Astrocyte (in vitro differentiated cells and primary cell): ENCODE data around the gene SHROOM2. TPM values are rescaled to one million over a fixed set of nuclear protein-coding genes. Genes with fewer than 3 reads are reported as not detected.

Experiments
- DNase-seq: peaks from one replicate; pipeline ENCODE4 v3.0.0-alpha.2; 2010; ENCODE audit warnings: low read depth
- FAIRE-seq: peaks from 2 replicates; lab custom pipeline; 2011; peaks lifted over from hg19 to GRCh38; lab: Jason Lieb, UNC
- H2AFZ ChIP-seq: 2 replicates; pipeline ENCODE4 v1.6.0; 2012; ENCODE audit warnings: low read depth, low read length, inconsistent platforms
- H3K27ac ChIP-seq: 2 replicates; pipeline ENCODE4 v1.5.1; 2011; ENCODE audit warnings: low read depth, low read length, inconsistent platforms
- H3K27me3 ChIP-seq: 2 replicates; pipeline ENCODE4 v1.6.0; 2011; ENCODE audit warnings: low read length, inconsistent platforms; ENCODE audit not compliant: insufficient read depth
- H3K36me3 ChIP-seq: 2 replicates; pipeline ENCODE4 v1.5.1; 2011; ENCODE audit warnings: low read length, inconsistent platforms; ENCODE audit not compliant: insufficient read depth
- H3K4me1 ChIP-seq: 2 replicates; pipeline ENCODE4 v1.5.1; 2011; ENCODE audit warnings: low read length, inconsistent platforms; ENCODE audit not compliant: insufficient read depth
- H3K4me2 ChIP-seq: 2 replicates; pipeline ENCODE4 v1.6.0; 2012; ENCODE audit warnings: low read length, inconsistent platforms
- H3K4me3 ChIP-seq: 2 replicates; pipeline ENCODE4 v1.5.1; 2011; ENCODE audit warnings: low read depth, mild to moderate bottlenecking, low read length, inconsistent platforms; ENCODE audit not compliant: insufficient read depth
- H3K79me2 ChIP-seq: 2 replicates; pipeline ENCODE4 v1.6.0; 2012; ENCODE audit warnings: mild to moderate bottlenecking, low read length, inconsistent platforms; ENCODE audit not compliant: insufficient read depth
- H3K9ac ChIP-seq: 2 replicates; pipeline ENCODE4 v1.6.0; 2012; ENCODE audit warnings: mild to moderate bottlenecking, low read length, inconsistent platforms
- H3K9me3 ChIP-seq: 2 replicates; pipeline ENCODE4 v1.5.1; 2012; ENCODE audit warnings: low read depth, mild to moderate bottlenecking, low read length, inconsistent platforms; ENCODE audit not compliant: insufficient read depth
- H4K20me1 ChIP-seq: 2 replicates; pipeline ENCODE4 v1.6.0; 2012; ENCODE audit warnings: low read length, inconsistent platforms; ENCODE audit not compliant: insufficient read depth
- H3K27ac Mint-ChIP-seq: one replicate; pipeline ENCODE4 v1.8.0; 2021; ENCODE audit warnings: mild to moderate bottlenecking, mixed read lengths; ENCODE audit not compliant: unreplicated experiment
- H3K27me3 Mint-ChIP-seq: one replicate; pipeline ENCODE4 v1.8.0; 2021; ENCODE audit warnings: low read depth, mixed read lengths; ENCODE audit not compliant: unreplicated experiment
- H3K36me3 Mint-ChIP-seq: one replicate; pipeline ENCODE4 v1.8.0; 2021; ENCODE audit warnings: low read depth, mixed read lengths; ENCODE audit not compliant: unreplicated experiment
- H3K4me1 Mint-ChIP-seq: one replicate; pipeline ENCODE4 v1.8.0; 2021; ENCODE audit warnings: low read depth, mixed read lengths; ENCODE audit not compliant: unreplicated experiment
- H3K4me3 Mint-ChIP-seq: one replicate; pipeline ENCODE4 v1.8.0; 2021; ENCODE audit warnings: mild to moderate bottlenecking, moderate library complexity, mixed read lengths; ENCODE audit not compliant: unreplicated experiment
- H3K9me3 Mint-ChIP-seq: one replicate; pipeline ENCODE4 v1.8.0; 2021; ENCODE audit warnings: mild to moderate bottlenecking, mixed read lengths; ENCODE audit not compliant: unreplicated experiment
- CTCF ChIP-seq: IDR thresholded peaks from 2 replicates; pipeline ENCODE4 v1.5.1; 2011; ENCODE audit warnings: low read depth, mild to moderate bottlenecking, inconsistent platforms, low read length, moderate library complexity; ENCODE audit not compliant: insufficient read depth
- EZH2 ChIP-seq: IDR thresholded peaks from 2 replicates; pipeline ENCODE4 v1.6.1; 2012; ENCODE audit warnings: mild to moderate bottlenecking, low read length, inconsistent platforms; ENCODE audit not compliant: insufficient read depth
- total RNA-seq: library from RNA; stranded (reverse); gene quantifications from 2 replicates; pipeline ENCODE4 v1.2.1, GENCODE V29; 2021

The SHROOM2 gene
- total RNA-seq, 1 donor from 2014 or later = 15.9 TPM

GRCh38 chrX:9738151-9738550 lies 48.1 kb upstream of the SHROOM2 start:
- Histone ChIP-seq H3K9ac (no peak overlapping the region), H3K36me3 (no peaks in the 10 kb centered on the region), H3K9me3 (no peaks in the 10 kb centered on the region), H3K79me2 (no peaks in the 10 kb centered on the region), H3K4me3 (no peak overlapping the region), H4K20me1 (no peaks in the 10 kb centered on the region), H3K4me1 (no peaks in the 10 kb centered on the region), H3K4me2 (no peak overlapping the region), H2AFZ (no peak overlapping the region), H3K27ac (no peak overlapping the region), H3K27me3 (no peaks in the 10 kb centered on the region)
- DNase-seq (no peak), FAIRE-seq (no peak)
- H3K27ac Mint-ChIP-seq = no peak overlapping the region
- H3K4me1 Mint-ChIP-seq = no peaks in the 10 kb centered on the region
- H3K4me3 Mint-ChIP-seq = no peak overlapping the region
- no peaks in the 10 kb centered on the region for H3K36me3 Mint-ChIP-seq
- H3K9me3 Mint-ChIP-seq = no peaks in the 10 kb centered on the region
- H3K27me3 Mint-ChIP-seq = no peaks in the 10 kb centered on the region
- TF ChIP-seq CTCF (no peak), EZH2 (no peak)

GRCh38 chrX:9739130-9739529 lies 47.1 kb upstream of the SHROOM2 start:
- Mint-ChIP-seq H3K4me3 (no peak overlapping the region), H3K27ac (no peak overlapping the region), H3K36me3 (no peaks in the 10 kb centered on the region), H3K4me1 (no peaks in the 10 kb centered on the region), H3K9me3 (no peaks in the 10 kb centered on the region), H3K27me3 (no peaks in the 10 kb centered on the region)
- Histone ChIP-seq H3K4me3 (no peak overlapping the region), H3K4me1 (no peaks in the 10 kb centered on the region), H4K20me1 (no peaks in the 10 kb centered on the region), H3K79me2 (no peaks in the 10 kb centered on the region), H3K27ac (no peak overlapping the region), H2AFZ (no peak overlapping the region), H3K9ac (no peak overlapping the region), H3K9me3 (no peaks in the 10 kb centered on the region), H3K27me3 (no peaks in the 10 kb centered on the region), H3K36me3 (no peaks in the 10 kb centered on the region), H3K4me2 (no peak overlapping the region)
- TF ChIP-seq EZH2 (no peak), CTCF (no peak)
- FAIRE-seq (no peak), DNase-seq (no peak)

- TF ChIP-seq EZH2 (no peak), CTCF (no peak)
- Mint-ChIP-seq H3K27ac (peak overlapping the region; percentile 98), H3K4me3 (peak overlapping the region; percentile 40), H3K4me1 (peaks cover 19% of the 10 kb centered on the region), H3K27me3 (no peaks in the 10 kb centered on the region), H3K9me3 (no peaks in the 10 kb centered on the region), H3K36me3 (no peaks in the 10 kb centered on the region)
- Histone ChIP-seq H3K9ac (no peak overlapping the region), H2AFZ (peak overlapping the region; percentile 5), H3K27ac (peak overlapping the region; percentile 54), H3K36me3 (no peaks in the 10 kb centered on the region), H3K79me2 (no peaks in the 10 kb centered on the region), H3K27me3 (no peaks in the 10 kb centered on the region), H4K20me1 (no peaks in the 10 kb centered on the region), H3K4me3 (no peak overlapping the region), H3K4me1 (peaks cover 14% of the 10 kb centered on the region), H3K4me2 (peak overlapping the region; percentile 45), H3K9me3 (no peaks in the 10 kb centered on the region)
- DNase-seq (peak; percentile 8), FAIRE-seq (no peak)
Observed at GRCh38 chrX:9745417-9746115, 40.7 kb upstream of the SHROOM2 start.
